Astrocyte (in vitro differentiated cells and primary cell): ENCODE data around the gene ELMO3. TPM values are rescaled to one million over a fixed set of nuclear protein-coding genes. Genes with fewer than 3 reads are reported as not detected.

Experiments used
- DNase-seq: peaks from one replicate; pipeline ENCODE4 v3.0.0-alpha.2; 2010; ENCODE audit warnings: low read depth
- FAIRE-seq: peaks from 2 replicates; lab custom pipeline; 2011; peaks lifted over from hg19 to GRCh38; lab: Jason Lieb, UNC
- H2AFZ ChIP-seq: 2 replicates; pipeline ENCODE4 v1.6.0; 2012; ENCODE audit warnings: low read depth, low read length, inconsistent platforms
- H3K27ac ChIP-seq: 2 replicates; pipeline ENCODE4 v1.5.1; 2011; ENCODE audit warnings: low read depth, low read length, inconsistent platforms
- H3K27me3 ChIP-seq: 2 replicates; pipeline ENCODE4 v1.6.0; 2011; ENCODE audit warnings: low read length, inconsistent platforms; ENCODE audit not compliant: insufficient read depth
- H3K36me3 ChIP-seq: 2 replicates; pipeline ENCODE4 v1.5.1; 2011; ENCODE audit warnings: low read length, inconsistent platforms; ENCODE audit not compliant: insufficient read depth
- H3K4me1 ChIP-seq: 2 replicates; pipeline ENCODE4 v1.5.1; 2011; ENCODE audit warnings: low read length, inconsistent platforms; ENCODE audit not compliant: insufficient read depth
- H3K4me2 ChIP-seq: 2 replicates; pipeline ENCODE4 v1.6.0; 2012; ENCODE audit warnings: low read length, inconsistent platforms
- H3K4me3 ChIP-seq: 2 replicates; pipeline ENCODE4 v1.5.1; 2011; ENCODE audit warnings: low read depth, mild to moderate bottlenecking, low read length, inconsistent platforms; ENCODE audit not compliant: insufficient read depth
- H3K79me2 ChIP-seq: 2 replicates; pipeline ENCODE4 v1.6.0; 2012; ENCODE audit warnings: mild to moderate bottlenecking, low read length, inconsistent platforms; ENCODE audit not compliant: insufficient read depth
- H3K9ac ChIP-seq: 2 replicates; pipeline ENCODE4 v1.6.0; 2012; ENCODE audit warnings: mild to moderate bottlenecking, low read length, inconsistent platforms
- H3K9me3 ChIP-seq: 2 replicates; pipeline ENCODE4 v1.5.1; 2012; ENCODE audit warnings: low read depth, mild to moderate bottlenecking, low read length, inconsistent platforms; ENCODE audit not compliant: insufficient read depth
- H4K20me1 ChIP-seq: 2 replicates; pipeline ENCODE4 v1.6.0; 2012; ENCODE audit warnings: low read length, inconsistent platforms; ENCODE audit not compliant: insufficient read depth
- H3K27ac Mint-ChIP-seq: one replicate; pipeline ENCODE4 v1.8.0; 2021; ENCODE audit warnings: mild to moderate bottlenecking, mixed read lengths; ENCODE audit not compliant: unreplicated experiment
- H3K27me3 Mint-ChIP-seq: one replicate; pipeline ENCODE4 v1.8.0; 2021; ENCODE audit warnings: low read depth, mixed read lengths; ENCODE audit not compliant: unreplicated experiment
- H3K36me3 Mint-ChIP-seq: one replicate; pipeline ENCODE4 v1.8.0; 2021; ENCODE audit warnings: low read depth, mixed read lengths; ENCODE audit not compliant: unreplicated experiment
- H3K4me1 Mint-ChIP-seq: one replicate; pipeline ENCODE4 v1.8.0; 2021; ENCODE audit warnings: low read depth, mixed read lengths; ENCODE audit not compliant: unreplicated experiment
- H3K4me3 Mint-ChIP-seq: one replicate; pipeline ENCODE4 v1.8.0; 2021; ENCODE audit warnings: mild to moderate bottlenecking, moderate library complexity, mixed read lengths; ENCODE audit not compliant: unreplicated experiment
- H3K9me3 Mint-ChIP-seq: one replicate; pipeline ENCODE4 v1.8.0; 2021; ENCODE audit warnings: mild to moderate bottlenecking, mixed read lengths; ENCODE audit not compliant: unreplicated experiment
- CTCF ChIP-seq: IDR thresholded peaks from 2 replicates; pipeline ENCODE4 v1.5.1; 2011; ENCODE audit warnings: low read depth, mild to moderate bottlenecking, inconsistent platforms, low read length, moderate library complexity; ENCODE audit not compliant: insufficient read depth
- EZH2 ChIP-seq: IDR thresholded peaks from 2 replicates; pipeline ENCODE4 v1.6.1; 2012; ENCODE audit warnings: mild to moderate bottlenecking, low read length, inconsistent platforms; ENCODE audit not compliant: insufficient read depth
- total RNA-seq: library from RNA; stranded (reverse); gene quantifications from 2 replicates; pipeline ENCODE4 v1.2.1, GENCODE V29; 2021

Gene ELMO3
- total RNA-seq, 1 donor from 2014 or later, result 1.4 TPM

- H3K36me3 ChIP-seq, result peaks cover 11% of the 10 kb centered on the region
These were observed 44.5 kb downstream of the ELMO3 start for GRCh38 chr16:67243481-67243880.

GRCh38 chr16:67244387-67245185 lies 45.7 kb downstream of the ELMO3 start:
- H3K9me3 Mint-ChIP-seq, result no peaks in the 10 kb centered on the region
- peaks cover 66% of the 10 kb centered on the region for H3K4me1 ChIP-seq
- H3K9ac ChIP-seq, result peak overlapping the region; percentile 54
- peak overlapping the region; percentile 95 for H3K4me2 ChIP-seq
- no peaks in the 10 kb centered on the region for H3K27me3 ChIP-seq
- FAIRE-seq, result no peak
- peaks cover 5% of the 10 kb centered on the region for H3K27me3 Mint-ChIP-seq
- no peak overlapping the region for H2AFZ ChIP-seq
- H3K27ac Mint-ChIP-seq, result peak overlapping the region; percentile 96
- H3K27ac ChIP-seq, result peak overlapping the region; percentile 69
- TF ChIP-seq CTCF (no peak), EZH2 (no peak)
- peak; percentile 79 for DNase-seq
- peaks cover 3% of the 10 kb centered on the region for H3K36me3 ChIP-seq
- H3K79me2 ChIP-seq, result peaks cover 53% of the 10 kb centered on the region
- no peaks in the 10 kb centered on the region for H4K20me1 ChIP-seq
- H3K4me3 Mint-ChIP-seq, result peak overlapping the region; percentile 89
- H3K9me3 ChIP-seq, result no peaks in the 10 kb centered on the region
- H3K4me3 ChIP-seq, result peak overlapping the region; percentile 19
- H3K4me1 Mint-ChIP-seq, result peaks cover 44% of the 10 kb centered on the region
- peaks cover 3% of the 10 kb centered on the region for H3K36me3 Mint-ChIP-seq

More at GRCh38 chr16:67243481-67243880, 44.5 kb downstream of the ELMO3 start:
- Histone ChIP-seq H3K27ac (peak overlapping the region; percentile 69), H3K4me1 (peaks cover 60% of the 10 kb centered on the region), H4K20me1 (no peaks in the 10 kb centered on the region), H3K27me3 (no peaks in the 10 kb centered on the region), H3K4me2 (peak overlapping the region; percentile 95), H2AFZ (no peak overlapping the region), H3K9me3 (no peaks in the 10 kb centered on the region), H3K79me2 (peaks cover 62% of the 10 kb centered on the region), H3K4me3 (no peak overlapping the region), H3K9ac (no peak overlapping the region)
- Mint-ChIP-seq H3K4me1 (peaks cover 44% of the 10 kb centered on the region), H3K4me3 (no peak overlapping the region), H3K36me3 (peaks cover 8% of the 10 kb centered on the region), H3K9me3 (no peaks in the 10 kb centered on the region), H3K27ac (no peak overlapping the region), H3K27me3 (no peaks in the 10 kb centered on the region)
- FAIRE-seq (no peak), DNase-seq (no peak)
- TF ChIP-seq CTCF, result no peak
- no peak for TF ChIP-seq EZH2

- Histone ChIP-seq H3K4me1 (peaks cover 71% of the 10 kb centered on the region), H3K27ac (peak overlapping the region; percentile 69), H4K20me1 (no peaks in the 10 kb centered on the region), H3K36me3 (no peaks in the 10 kb centered on the region), H3K79me2 (peaks cover 47% of the 10 kb centered on the region), H3K9ac (peak overlapping the region; percentile 82), H3K27me3 (no peaks in the 10 kb centered on the region), H3K4me3 (peak overlapping the region; percentile 74), H3K9me3 (no peaks in the 10 kb centered on the region), H3K4me2 (peak overlapping the region; percentile 95), H2AFZ (no peak overlapping the region)
- Mint-ChIP-seq H3K4me3 (peak overlapping the region; percentile 89), H3K27ac (peak overlapping the region; percentile 96), H3K27me3 (peaks cover 7% of the 10 kb centered on the region), H3K36me3 (no peaks in the 10 kb centered on the region), H3K9me3 (no peaks in the 10 kb centered on the region), H3K4me1 (peaks cover 42% of the 10 kb centered on the region)
- no peak for DNase-seq
- no peak for TF ChIP-seq EZH2
- TF ChIP-seq CTCF, result no peak
- FAIRE-seq, result no peak
These were observed 46.3 kb downstream of the ELMO3 start for GRCh38 chr16:67245186-67245585.
